ENCODE data around the gene ZNF267.
"Not testable (repeated sequence)": the region's sequence is repeated elsewhere in the genome, so short reads cannot be mapped to it uniquely, and the experiment has no call there.

ZNF267 gene

DNA sequence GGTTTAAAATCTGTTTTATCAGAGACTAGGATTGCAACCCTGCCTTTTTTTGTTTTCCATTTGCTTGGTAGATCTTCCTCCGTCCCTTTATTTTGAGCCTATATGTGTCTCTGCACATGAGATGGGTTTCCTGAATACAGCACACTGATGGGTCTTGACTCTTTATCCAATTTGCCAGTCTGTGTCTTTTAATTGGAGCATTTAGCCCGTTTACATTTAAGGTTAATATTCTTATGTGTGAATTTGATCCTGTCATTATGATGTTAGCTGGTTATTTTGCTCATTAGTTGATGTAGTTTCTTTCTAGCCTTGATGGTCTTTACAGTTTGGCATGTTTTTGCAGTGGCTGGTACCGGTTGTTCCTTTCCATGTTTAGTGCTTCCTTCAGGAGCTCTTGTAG is 31.0 kb downstream of the ZNF267 start:
- not testable (repeated sequence) for H3K27ac Mint-ChIP-seq, H3K27me3 Mint-ChIP-seq
- Mint-ChIP-seq H3K9me3 (peaks cover 41% of the 10 kb centered on the region), H3K36me3 (ENCODE audit: low read depth) (peaks cover 86% of the 10 kb centered on the region), H3K4me1 (ENCODE audit: low read depth) (peaks cover 50% of the 10 kb centered on the region), H3K4me3 (peak overlapping the region; percentile 25)

DNA sequence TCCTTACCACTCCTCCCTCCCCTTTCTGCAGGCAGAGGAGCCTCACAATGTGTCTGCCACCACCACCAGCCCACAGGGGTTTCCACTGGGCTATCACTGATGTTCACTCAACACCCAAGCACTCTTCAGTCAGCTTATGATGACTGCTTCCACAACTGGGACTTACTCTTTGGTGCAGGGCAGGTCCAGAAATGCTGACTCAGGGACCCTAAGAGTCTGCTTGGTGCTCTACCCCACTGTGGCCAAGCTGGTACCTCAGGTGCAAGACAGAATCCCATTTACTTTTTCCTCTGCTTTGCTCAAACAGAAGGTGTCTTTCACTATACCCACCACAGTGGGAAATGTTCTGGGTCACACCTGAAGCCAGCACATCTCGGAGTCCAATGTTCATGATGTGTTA is 40.1 kb downstream of the ZNF267 start:
- no peaks in the 10 kb centered on the region for H3K27me3 Mint-ChIP-seq
- peaks cover 100% of the 10 kb centered on the region for H3K36me3 Mint-ChIP-seq (ENCODE audit: low read depth)
- H3K27ac Mint-ChIP-seq, result no peak overlapping the region
- peaks cover 72% of the 10 kb centered on the region for H3K9me3 Mint-ChIP-seq
- H3K4me3 Mint-ChIP-seq, result no peak overlapping the region
- H3K4me1 Mint-ChIP-seq (ENCODE audit: low read depth), result peaks cover 24% of the 10 kb centered on the region

DNA sequence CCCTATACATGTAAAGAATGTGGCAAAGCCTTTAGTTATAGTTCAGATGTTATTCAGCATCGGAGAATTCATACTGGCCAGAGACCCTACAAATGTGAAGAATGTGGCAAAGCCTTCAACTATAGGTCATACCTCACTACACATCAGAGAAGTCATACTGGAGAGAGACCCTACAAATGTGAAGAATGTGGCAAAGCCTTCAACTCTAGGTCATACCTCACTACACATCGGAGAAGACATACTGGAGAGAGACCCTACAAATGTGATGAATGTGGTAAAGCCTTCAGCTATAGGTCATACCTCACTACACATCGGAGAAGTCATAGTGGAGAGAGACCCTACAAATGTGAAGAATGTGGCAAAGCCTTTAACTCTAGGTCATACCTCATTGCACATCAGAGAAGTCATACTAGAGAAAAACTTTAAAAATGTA is 42.5 kb downstream of the ZNF267 start:
- Mint-ChIP-seq H3K27ac (no peak overlapping the region), H3K4me1 (ENCODE audit: low read depth) (peaks cover 15% of the 10 kb centered on the region), H3K4me3 (peak overlapping the region; percentile 27), H3K36me3 (ENCODE audit: low read depth) (peaks cover 98% of the 10 kb centered on the region), H3K27me3 (no peaks in the 10 kb centered on the region), H3K9me3 (peaks cover 67% of the 10 kb centered on the region)

DNA sequence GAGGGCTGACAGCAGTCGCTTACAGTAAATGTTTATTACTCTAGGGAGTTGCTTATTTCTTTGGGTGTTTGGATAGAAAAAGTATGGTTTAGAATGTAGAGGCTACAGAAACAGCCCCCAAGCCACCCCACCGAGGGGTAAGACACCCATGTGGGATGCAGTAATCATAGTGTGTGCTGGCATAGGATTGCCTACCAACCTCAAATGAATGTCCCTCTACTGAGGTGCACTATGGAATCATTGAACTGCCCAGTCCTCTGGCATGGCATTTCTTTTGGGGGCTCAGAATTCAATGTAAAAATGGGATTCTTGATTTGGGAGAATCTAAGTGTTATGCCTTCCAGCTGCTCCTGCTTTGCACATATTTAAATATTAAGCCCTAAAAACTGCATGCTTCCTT is 46.8 kb downstream of the ZNF267 start:
- H3K36me3 Mint-ChIP-seq (ENCODE audit: low read depth), result peaks cover 76% of the 10 kb centered on the region
- H3K9me3 Mint-ChIP-seq, result peaks cover 51% of the 10 kb centered on the region

DNA sequence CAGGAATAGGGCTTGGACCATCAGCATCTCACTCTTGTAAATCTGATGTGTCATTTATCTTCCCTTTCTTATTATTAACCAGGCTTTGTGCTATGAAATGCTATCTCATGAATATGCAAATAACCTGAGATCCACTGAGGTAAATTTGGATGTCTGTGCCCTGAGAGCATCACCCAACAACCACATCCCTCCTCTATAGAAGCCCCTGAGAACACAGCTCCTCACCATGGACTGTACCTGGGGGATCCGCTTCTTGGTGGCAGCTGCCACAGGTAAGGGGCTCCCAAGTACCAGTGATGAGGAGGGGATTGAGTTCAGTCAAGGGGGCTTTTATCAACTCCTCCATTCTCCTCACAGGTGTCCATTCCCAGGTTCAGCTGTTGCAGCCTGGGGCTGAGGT is 78.2 kb downstream of the ZNF267 start:
- not testable (repeated sequence) for H3K9me3 Mint-ChIP-seq; H3K27me3 Mint-ChIP-seq; H3K4me1 Mint-ChIP-seq (ENCODE audit: low read depth); H3K27ac Mint-ChIP-seq; H3K4me3 Mint-ChIP-seq; H3K36me3 Mint-ChIP-seq (ENCODE audit: low read depth)

More for the DNA sequence above, 46.8 kb downstream of the ZNF267 start:
- Mint-ChIP-seq H3K4me1 (ENCODE audit: low read depth) (no peaks in the 10 kb centered on the region), H3K27me3 (no peaks in the 10 kb centered on the region), H3K4me3 (no peak overlapping the region), H3K27ac (no peak overlapping the region)

DNA sequence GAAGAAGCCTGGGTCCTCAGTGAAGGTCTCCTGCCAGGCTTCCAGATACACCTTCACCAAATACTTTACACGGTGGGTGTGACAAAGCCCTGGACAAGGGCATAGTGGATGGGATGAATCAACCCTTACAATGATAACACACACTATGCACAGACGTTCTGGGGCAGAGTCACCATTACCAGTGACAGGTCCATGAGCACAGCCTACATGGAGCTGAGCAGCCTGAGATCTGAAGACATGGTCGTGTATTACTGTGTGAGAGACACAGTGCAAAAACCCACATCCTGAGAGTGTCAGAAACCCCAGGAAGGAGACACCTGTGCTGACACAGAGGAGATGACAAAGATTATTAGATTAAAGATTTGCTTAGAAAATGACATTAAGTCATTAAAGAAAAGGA is 78.6 kb downstream of the ZNF267 start:
- H3K9me3 Mint-ChIP-seq, H3K27me3 Mint-ChIP-seq, H3K27ac Mint-ChIP-seq: not testable (repeated sequence)

DNA sequence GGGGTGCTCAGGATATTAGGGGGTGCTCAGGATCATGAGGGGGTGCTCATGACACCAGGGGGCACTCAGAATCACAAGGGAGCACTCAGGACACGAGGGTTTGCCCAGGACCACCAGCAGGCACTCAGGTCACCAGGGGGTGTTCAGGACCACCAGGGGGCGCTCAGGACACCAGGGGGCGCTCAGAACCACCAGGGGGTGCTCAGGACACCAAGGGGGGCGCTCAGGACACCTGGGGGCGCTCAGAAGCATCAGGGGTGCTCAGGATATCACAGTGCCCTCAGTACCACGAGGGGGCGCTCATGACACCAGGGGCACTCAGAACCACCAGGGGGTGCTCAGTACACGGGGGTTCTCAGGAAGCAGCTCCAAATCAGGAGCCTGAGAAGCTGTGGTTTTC is 82.6 kb downstream of the ZNF267 start:
- not testable (repeated sequence) for H3K36me3 Mint-ChIP-seq (ENCODE audit: low read depth); H3K4me3 Mint-ChIP-seq

More for the DNA sequence above, 78.6 kb downstream of the ZNF267 start:
- not testable (repeated sequence) for H3K36me3 Mint-ChIP-seq (ENCODE audit: low read depth); H3K4me1 Mint-ChIP-seq (ENCODE audit: low read depth); H3K4me3 Mint-ChIP-seq

DNA sequence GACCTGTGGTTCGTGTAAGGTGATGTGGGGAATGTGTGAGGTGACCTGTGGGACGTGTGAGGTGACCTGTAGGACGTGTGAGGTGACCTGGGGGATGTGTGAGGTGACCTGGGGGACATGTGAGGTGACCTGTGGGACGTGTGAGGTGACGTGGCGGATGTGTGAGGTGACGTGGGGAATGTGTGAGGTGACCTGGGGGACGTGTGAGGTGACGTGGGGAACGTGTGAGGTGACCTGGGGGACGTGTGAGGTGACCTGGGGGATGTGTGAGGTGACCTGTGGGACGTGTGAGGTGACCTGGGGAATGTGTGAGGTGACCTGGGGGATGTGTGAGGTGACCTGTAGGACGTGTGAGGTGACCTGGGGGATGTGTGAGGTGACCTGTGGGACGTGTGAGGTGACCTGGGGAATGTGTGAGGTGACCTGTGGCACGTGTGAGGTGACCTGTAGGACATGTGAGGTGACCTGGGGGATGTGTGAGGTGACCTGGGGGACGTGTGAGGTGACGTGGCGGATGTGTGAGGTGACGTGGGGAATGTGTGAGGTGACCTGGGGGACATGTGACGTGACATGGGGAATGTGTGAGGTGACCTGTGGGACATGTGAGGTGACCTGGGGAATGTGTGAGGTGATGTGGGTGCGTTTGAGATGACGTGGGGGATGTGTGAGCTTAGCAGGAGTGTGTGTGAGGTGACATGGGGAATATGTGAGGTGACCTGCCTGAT is 86.7 kb downstream of the ZNF267 start:
- not testable (repeated sequence) for H3K9me3 Mint-ChIP-seq; H3K4me1 Mint-ChIP-seq (ENCODE audit: low read depth); H3K27me3 Mint-ChIP-seq; H3K36me3 Mint-ChIP-seq (ENCODE audit: low read depth); H3K4me3 Mint-ChIP-seq; H3K27ac Mint-ChIP-seq

More for the DNA sequence above, 82.6 kb downstream of the ZNF267 start:
- H3K27ac Mint-ChIP-seq; H3K9me3 Mint-ChIP-seq; H3K4me1 Mint-ChIP-seq (ENCODE audit: low read depth); H3K27me3 Mint-ChIP-seq: not testable (repeated sequence)

Measured in stimulated activated naive CD8-positive, alpha-beta T cell treated with anti-CD3 and anti-CD28 coated beads, Interleukin-15, Interleukin-2, amounts not matched to agents 100 ng/mL and 50 ng/mL, for 24 hours (primary cell).